HepG2 (cell line): ENCODE results near the gene EBF4. TPM values are rescaled to one million over a fixed set of nuclear protein-coding genes. Genes with fewer than 3 reads are reported as not detected.

Experiments used
- ARID2 ChIP-seq: sonication (generic); formaldehyde crosslinking; IDR thresholded peaks from 2 replicates; pipeline ENCODE4 v1.8.1; 2022; ENCODE audit warnings: mild to moderate bottlenecking, missing genetic modification reagents, borderline replicate concordance
- ARID3A ChIP-seq: IDR thresholded peaks from 2 replicates; pipeline ENCODE4 v1.6.1; 2012; ENCODE audit warnings: low read depth, low read length, improper control_type of control experiment
- ATAD3A ChIP-seq: sonication (generic); formaldehyde crosslinking; IDR thresholded peaks from 2 replicates; pipeline ENCODE4 v1.4.0; 2020; ENCODE audit warnings: missing genetic modification reagents
- LCORL ChIP-seq, 2 experiments: fragments of 450-650 bp in 1 of 2; sonication (generic) in 1 of 2; formaldehyde crosslinking in 1 of 2; IDR thresholded peaks; 2 replicates each; pipeline versions ENCODE4 v1.5.0 to v1.6.1; 2017 to 2020; ENCODE audit warnings: antibody characterized with exemption in 1 of 2, missing genetic modification reagents in 1 of 2
- MLXIP ChIP-seq: sonication (generic); formaldehyde crosslinking; IDR thresholded peaks from 2 replicates; pipeline ENCODE4 v1.9.0; 2021; ENCODE audit warnings: missing genetic modification reagents, borderline replicate concordance
- NFIB ChIP-seq: sonication (generic); formaldehyde crosslinking; IDR thresholded peaks from 2 replicates; pipeline ENCODE4 v1.9.0; 2021; ENCODE audit warnings: missing genetic modification reagents, mild to moderate bottlenecking, borderline replicate concordance
- NONO ChIP-seq, 2 experiments: fragments of 450-650 bp in 1 of 2; sonication (generic) in 1 of 2; formaldehyde crosslinking in 1 of 2; IDR thresholded peaks in 1 of 2; conservative IDR thresholded peaks in 1 of 2; 2 replicates each; pipeline versions ENCODE4 v1.6.1 to v1.8.0; 2017 to 2022; ENCODE audit warnings: mild to moderate bottlenecking in 1 of 2, missing genetic modification reagents in 1 of 2, moderate library complexity in 1 of 2
- PBX2 ChIP-seq: IDR thresholded peaks from 2 replicates; pipeline ENCODE4 v1.6.1; 2016; ENCODE audit warnings: control low read depth
- REST ChIP-seq, 2 experiments: IDR thresholded peaks; 2 replicates each; pipeline ENCODE4 v1.6.1; 2011 to 2012; ENCODE audit warnings: low read length in 2 of 2, borderline replicate concordance in 1 of 2, low read depth in 1 of 2, mild to moderate bottlenecking in 1 of 2, moderate library complexity in 1 of 2
- TFDP1 ChIP-seq: IDR thresholded peaks from 2 replicates; pipeline ENCODE4 v1.6.1; 2016; ENCODE audit warnings: missing compliant biosample characterization, missing genetic modification reagents, borderline replicate concordance
- THYN1 ChIP-seq: sonication (generic); formaldehyde crosslinking; IDR thresholded peaks from 2 replicates; pipeline ENCODE4 v1.8.1; 2023; ENCODE audit warnings: low read depth, mild to moderate bottlenecking, moderate library complexity, missing genetic modification reagents, borderline replicate concordance
- TOPORS ChIP-seq: sonication (generic); formaldehyde crosslinking; IDR thresholded peaks from 2 replicates; pipeline ENCODE4 v1.8.0; 2023; ENCODE audit warnings: mild to moderate bottlenecking, missing genetic modification reagents
- ZNF143 ChIP-seq: sonication (generic); formaldehyde crosslinking; IDR thresholded peaks from 2 replicates; pipeline ENCODE4 v1.4.0; 2020; ENCODE audit warnings: missing genetic modification reagents
- ZNF460 ChIP-seq: sonication (generic); formaldehyde crosslinking; IDR thresholded peaks from 2 replicates; pipeline ENCODE4 v1.5.1; 2020; ENCODE audit warnings: missing genetic modification reagents, mild to moderate bottlenecking, borderline replicate concordance
- polyA plus RNA-seq, 8 experiments: library from polyadenylated mRNA; depleted of rRNA in 3 of 8; stranded (reverse) in 7 of 8; unstranded in 1 of 8; fragments of >200 nt; fragmentation: Illumina TruSeq in 4 of 8; extraction: Trizol in 4 of 8; gene quantifications; 2 replicates each; pipeline versions ENCODE4 v1.2.1 to v1.2.3, GENCODE V29; 2011 to 2016; ENCODE audit warnings: low read depth in 4 of 8, missing spikeins in 1 of 8, mixed read lengths in 1 of 8; ENCODE audit not compliant: insufficient read depth in 1 of 8
- total RNA-seq, 5 experiments: library from RNA; depleted of rRNA; stranded (reverse); fragments of >200 nt; fragmentation: Illumina TruSeq; extraction: Trizol; gene quantifications; 2 replicates each; pipeline ENCODE4 v1.2.3, GENCODE V29; 2016; ENCODE audit warnings: low read depth in 1 of 5

The EBF4 gene
- total and polyA plus RNA-seq, 2 of the 13 experiments (the other 11 are each of a cell fraction or from before 2014, with no cell fraction given): 0.84 to 2.2 TPM

GRCh38 chr20:2663887-2664719, 28.5 kb upstream of the EBF4 start, which contains the start of gene IDH3B (continued):
- no peak for TF ChIP-seq MLXIP (CRISPR knock-in tag)
- TF ChIP-seq TOPORS: peak; percentile 97
- TF ChIP-seq THYN1: 0 out of 2 replicates have a peak, but pooled peaks have one; percentile 28
- TF ChIP-seq TFDP1 (CRISPR knock-in tag): peak; percentile 66; the same call in 1 of the 2 replicates
- TF ChIP-seq ZNF143 (CRISPR knock-in tag): peak; percentile 78
- no peak for TF ChIP-seq NFIB (CRISPR knock-in tag)
- no peak for TF ChIP-seq NONO (IDR thresholded peaks at IDR 0.05)
- peak; percentile 96 for TF ChIP-seq NONO (CRISPR knock-in tag; conservative IDR thresholded peaks at IDR 0.05)
- TF ChIP-seq ATAD3A: peak; percentile 8; the same call in 1 of the 2 replicates
- TF ChIP-seq LCORL (IDR thresholded peaks at IDR 0.05): peak; percentile 96
- TF ChIP-seq LCORL (CRISPR knock-in tag; IDR thresholded peaks at IDR 0.05): peak; percentile 40; the same call in 1 of the 2 replicates
- TF ChIP-seq ZNF460 (CRISPR knock-in tag): no peak; the same call in 1 of the 2 replicates
- TF ChIP-seq PBX2 (CRISPR knock-in tag): 0 out of 2 replicates have a peak, but pooled peaks have one; percentile 29
- TF ChIP-seq ARID2 (CRISPR knock-in tag): peak; percentile 98
- TF ChIP-seq ARID3A: peak; percentile 18; the same call in 1 of the 2 replicates
- peak in 1 of 2 experiments; percentile 82; a peak in 2 of 4 replicates for TF ChIP-seq REST (IDR thresholded peaks at IDR 0.05; ENCODE audit: borderline replicate concordance in 1 of 2, low read depth in 1 of 2, low read length in 2 of 2)
